ENCODE measurements around the gene KCNJ9.
A peak's percentile ranks its signal among the peaks of the same experiment; 100 is the strongest.

KCNJ9 gene

GRCh38 chr1:160076295-160076694 lies 5.0 kb upstream of the KCNJ9 start:
- no peak overlapping the region for H3K27ac ChIP-seq
- H3K36me3 ChIP-seq (replicated peaks) = no peaks in the 10 kb centered on the region
- TF ChIP-seq, protein P1, sequence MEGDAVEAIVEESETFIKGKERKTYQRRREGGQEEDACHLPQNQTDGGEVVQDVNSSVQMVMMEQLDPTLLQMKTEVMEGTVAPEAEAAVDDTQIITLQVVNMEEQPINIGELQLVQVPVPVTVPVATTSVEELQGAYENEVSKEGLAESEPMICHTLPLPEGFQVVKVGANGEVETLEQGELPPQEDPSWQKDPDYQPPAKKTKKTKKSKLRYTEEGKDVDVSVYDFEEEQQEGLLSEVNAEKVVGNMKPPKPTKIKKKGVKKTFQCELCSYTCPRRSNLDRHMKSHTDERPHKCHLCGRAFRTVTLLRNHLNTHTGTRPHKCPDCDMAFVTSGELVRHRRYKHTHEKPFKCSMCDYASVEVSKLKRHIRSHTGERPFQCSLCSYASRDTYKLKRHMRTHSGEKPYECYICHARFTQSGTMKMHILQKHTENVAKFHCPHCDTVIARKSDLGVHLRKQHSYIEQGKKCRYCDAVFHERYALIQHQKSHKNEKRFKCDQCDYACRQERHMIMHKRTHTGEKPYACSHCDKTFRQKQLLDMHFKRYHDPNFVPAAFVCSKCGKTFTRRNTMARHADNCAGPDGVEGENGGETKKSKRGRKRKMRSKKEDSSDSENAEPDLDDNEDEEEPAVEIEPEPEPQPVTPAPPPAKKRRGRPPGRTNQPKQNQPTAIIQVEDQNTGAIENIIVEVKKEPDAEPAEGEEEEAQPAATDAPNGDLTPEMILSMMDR (IDR thresholded peaks at IDR 0.05; ENCODE audit: low read depth, low read length, missing control alignments) = no peak
- H3K27me3 ChIP-seq (replicated peaks) = peaks cover 29% of the 10 kb centered on the region
- in situ Hi-C loops (cut with HindIII; ENCODE audit: low pct_ligation_motif_present, low sequenced_read_pairs) = no loop called here
- no peak for DNase-seq
- H3K4me3 ChIP-seq (ENCODE audit: low read depth, low read length) = no peak overlapping the region

GRCh38 chr1:160077486-160077885 lies 3.9 kb upstream of the KCNJ9 start:
- H3K4me3 ChIP-seq (ENCODE audit: low read depth, low read length) = no peak overlapping the region

DNA sequence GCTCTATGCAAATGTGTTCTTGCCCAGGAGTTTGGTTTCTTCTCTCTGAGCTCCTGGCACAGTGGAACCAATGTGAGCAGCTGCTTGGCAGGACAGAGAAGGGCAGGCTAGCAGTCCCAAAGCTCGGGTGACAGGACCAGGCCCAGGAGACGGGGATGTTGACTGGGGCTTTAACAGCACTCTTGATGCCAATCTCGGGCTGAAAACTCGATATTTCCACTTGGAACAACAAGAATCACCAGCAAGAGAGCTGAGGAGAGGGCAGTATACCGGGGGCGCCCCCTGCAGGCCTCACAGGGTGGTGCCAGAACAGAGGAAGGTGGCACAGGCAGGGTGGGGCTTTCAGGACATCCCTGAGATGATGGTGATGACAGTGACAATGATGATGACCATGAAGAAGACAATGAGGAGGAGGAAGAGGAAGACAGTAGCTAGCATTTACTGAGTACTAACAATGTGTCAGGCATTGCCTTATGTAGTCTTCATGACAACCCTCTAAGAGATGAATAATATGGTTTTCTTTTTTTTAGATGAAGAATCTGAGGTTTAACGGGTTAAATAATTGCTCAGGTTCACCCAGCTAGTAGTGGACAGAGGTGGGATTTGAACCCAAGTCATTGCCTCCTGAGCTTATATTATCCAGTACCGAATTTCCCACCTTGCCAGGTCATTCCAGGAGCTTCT lies 2.7 kb upstream of the KCNJ9 start:
- TF ChIP-seq, protein P1 (IDR thresholded peaks at IDR 0.05; ENCODE audit: low read depth, low read length, missing control alignments) = peak; percentile 89
- no peak overlapping the region for H3K4me3 ChIP-seq (ENCODE audit: low read depth, low read length)
- in situ Hi-C loops (cut with HindIII; ENCODE audit: low pct_ligation_motif_present, low sequenced_read_pairs) = no loop called here
- no peak overlapping the region for H3K27ac ChIP-seq
- DNase-seq = peak; percentile 38
- peaks cover 46% of the 10 kb centered on the region for H3K27me3 ChIP-seq (replicated peaks)
- H3K36me3 ChIP-seq (replicated peaks) = no peaks in the 10 kb centered on the region

More at GRCh38 chr1:160077486-160077885, 3.9 kb upstream of the KCNJ9 start:
- Histone ChIP-seq H3K36me3 (replicated peaks) (no peaks in the 10 kb centered on the region), H3K27me3 (replicated peaks) (peaks cover 34% of the 10 kb centered on the region), H3K27ac (no peak overlapping the region)
- TF ChIP-seq, protein P1 (IDR thresholded peaks at IDR 0.05; ENCODE audit: low read depth, low read length, missing control alignments) = no peak
- no peak for DNase-seq
- in situ Hi-C loops (cut with HindIII; ENCODE audit: low pct_ligation_motif_present, low sequenced_read_pairs) = no loop called here

GRCh38 chr1:160079448-160079847 lies 1.9 kb upstream of the KCNJ9 start:
- H3K36me3 ChIP-seq (replicated peaks) = no peaks in the 10 kb centered on the region
- no peak overlapping the region for H3K4me3 ChIP-seq (ENCODE audit: low read depth, low read length)
- no peak overlapping the region for H3K27ac ChIP-seq
- TF ChIP-seq, protein P1 (IDR thresholded peaks at IDR 0.05; ENCODE audit: low read depth, low read length, missing control alignments) = no peak
- peaks cover 54% of the 10 kb centered on the region for H3K27me3 ChIP-seq (replicated peaks)
- in situ Hi-C loops (cut with HindIII; ENCODE audit: low pct_ligation_motif_present, low sequenced_read_pairs) = no loop called here
- DNase-seq = no peak

GRCh38 chr1:160080381-160081100 lies 797 bp upstream of the KCNJ9 start:
- TF ChIP-seq, protein P1 (IDR thresholded peaks at IDR 0.05; ENCODE audit: low read depth, low read length, missing control alignments) = no peak
- Histone ChIP-seq H3K4me3 (ENCODE audit: low read depth, low read length) (no peak overlapping the region), H3K27ac (no peak overlapping the region), H3K27me3 (replicated peaks) (peaks cover 56% of the 10 kb centered on the region), H3K36me3 (replicated peaks) (no peaks in the 10 kb centered on the region)
- in situ Hi-C loops (cut with HindIII; ENCODE audit: low pct_ligation_motif_present, low sequenced_read_pairs) = no loop called here
- no peak for DNase-seq
